T-helper 2 cell treated with Interferon-gamma antibody and Interleukin-4, amounts not matched to agents 5 μg/mL and 100 μg/mL, for 36 hours (primary cell): Measurements from ENCODE around the gene IQCN.

Experiments
- DNase-seq: peaks from one replicate; pipeline ENCODE4 v3.0.0; 2021; ENCODE audit warnings: low spot score
- H3K27ac Mint-ChIP-seq: one replicate; pipeline ENCODE4 v1.8.0; 2021; ENCODE audit warnings: mild to moderate bottlenecking, mixed read lengths
- H3K27me3 Mint-ChIP-seq: one replicate; pipeline ENCODE4 v1.8.0; 2021; ENCODE audit warnings: low read depth, mixed read lengths
- H3K36me3 Mint-ChIP-seq: one replicate; pipeline ENCODE4 v1.8.0; 2021; ENCODE audit warnings: low read depth, mixed read lengths
- H3K4me1 Mint-ChIP-seq: one replicate; pipeline ENCODE4 v1.8.0; 2021; ENCODE audit warnings: low read depth, mixed read lengths
- H3K4me3 Mint-ChIP-seq: one replicate; pipeline ENCODE4 v1.8.0; 2022; ENCODE audit warnings: mild to moderate bottlenecking, moderate library complexity, mixed read lengths
- H3K9me3 Mint-ChIP-seq: one replicate; pipeline ENCODE4 v1.8.0; 2021; ENCODE audit warnings: mixed read lengths

IQCN gene, protein sequence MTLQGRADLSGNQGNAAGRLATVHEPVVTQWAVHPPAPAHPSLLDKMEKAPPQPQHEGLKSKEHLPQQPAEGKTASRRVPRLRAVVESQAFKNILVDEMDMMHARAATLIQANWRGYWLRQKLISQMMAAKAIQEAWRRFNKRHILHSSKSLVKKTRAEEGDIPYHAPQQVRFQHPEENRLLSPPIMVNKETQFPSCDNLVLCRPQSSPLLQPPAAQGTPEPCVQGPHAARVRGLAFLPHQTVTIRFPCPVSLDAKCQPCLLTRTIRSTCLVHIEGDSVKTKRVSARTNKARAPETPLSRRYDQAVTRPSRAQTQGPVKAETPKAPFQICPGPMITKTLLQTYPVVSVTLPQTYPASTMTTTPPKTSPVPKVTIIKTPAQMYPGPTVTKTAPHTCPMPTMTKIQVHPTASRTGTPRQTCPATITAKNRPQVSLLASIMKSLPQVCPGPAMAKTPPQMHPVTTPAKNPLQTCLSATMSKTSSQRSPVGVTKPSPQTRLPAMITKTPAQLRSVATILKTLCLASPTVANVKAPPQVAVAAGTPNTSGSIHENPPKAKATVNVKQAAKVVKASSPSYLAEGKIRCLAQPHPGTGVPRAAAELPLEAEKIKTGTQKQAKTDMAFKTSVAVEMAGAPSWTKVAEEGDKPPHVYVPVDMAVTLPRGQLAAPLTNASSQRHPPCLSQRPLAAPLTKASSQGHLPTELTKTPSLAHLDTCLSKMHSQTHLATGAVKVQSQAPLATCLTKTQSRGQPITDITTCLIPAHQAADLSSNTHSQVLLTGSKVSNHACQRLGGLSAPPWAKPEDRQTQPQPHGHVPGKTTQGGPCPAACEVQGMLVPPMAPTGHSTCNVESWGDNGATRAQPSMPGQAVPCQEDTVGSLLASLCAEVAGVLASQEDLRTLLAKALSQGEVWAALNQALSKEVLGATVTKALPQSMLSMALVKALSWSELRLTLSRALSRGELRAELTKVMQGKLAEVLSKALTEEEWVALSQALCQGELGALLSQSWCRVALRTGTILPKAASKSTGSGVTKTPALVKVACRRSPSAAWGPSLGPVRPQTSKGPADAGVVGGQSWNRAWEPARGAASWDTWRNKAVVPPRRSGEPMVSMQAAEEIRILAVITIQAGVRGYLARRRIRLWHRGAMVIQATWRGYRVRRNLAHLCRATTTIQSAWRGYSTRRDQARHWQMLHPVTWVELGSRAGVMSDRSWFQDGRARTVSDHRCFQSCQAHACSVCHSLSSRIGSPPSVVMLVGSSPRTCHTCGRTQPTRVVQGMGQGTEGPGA (N-terminal part only)

DNA sequence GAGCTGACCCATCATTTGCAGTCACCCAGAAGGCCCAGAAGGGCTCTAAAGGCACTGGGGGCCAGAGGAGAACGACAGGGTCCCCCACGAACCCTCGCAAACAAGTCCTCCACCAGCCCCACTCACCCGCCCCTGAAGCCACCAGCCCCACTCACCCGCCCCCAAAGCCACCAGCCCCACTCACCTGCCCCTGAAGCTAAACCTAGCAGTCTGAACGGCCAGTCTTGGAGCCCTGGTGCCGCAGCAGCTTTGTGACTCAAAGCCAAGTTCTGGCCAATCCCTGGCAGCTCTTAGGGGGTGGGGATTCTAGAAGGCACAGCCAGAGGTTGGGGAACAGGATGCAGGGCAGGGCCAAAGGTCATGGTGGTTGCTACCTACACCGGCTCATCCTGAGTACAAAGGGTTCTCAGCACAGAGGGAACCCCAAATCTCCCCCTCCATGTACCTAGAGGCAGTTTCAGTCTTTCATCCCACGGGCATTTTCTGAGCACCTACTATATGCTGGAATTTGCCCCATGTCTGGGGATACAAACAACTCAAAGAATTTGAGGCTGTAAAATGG is at the start of gene IQCN:
Gene IQCN (minus strand): TSS at position 234 of the 562 bp plus-strand sequence. CDS start 4,974 bp downstream, outside the sequence.
- no peaks in the 10 kb centered on the region for H3K27me3 Mint-ChIP-seq
- peaks cover 40% of the 10 kb centered on the region for H3K36me3 Mint-ChIP-seq
- no peaks in the 10 kb centered on the region for H3K9me3 Mint-ChIP-seq
- H3K4me1 Mint-ChIP-seq: peaks cover 16% of the 10 kb centered on the region
- H3K4me3 Mint-ChIP-seq: no peak within 1 kb of the TSS
- no peak for DNase-seq
- no peak within 1 kb of the TSS for H3K27ac Mint-ChIP-seq

DNA sequence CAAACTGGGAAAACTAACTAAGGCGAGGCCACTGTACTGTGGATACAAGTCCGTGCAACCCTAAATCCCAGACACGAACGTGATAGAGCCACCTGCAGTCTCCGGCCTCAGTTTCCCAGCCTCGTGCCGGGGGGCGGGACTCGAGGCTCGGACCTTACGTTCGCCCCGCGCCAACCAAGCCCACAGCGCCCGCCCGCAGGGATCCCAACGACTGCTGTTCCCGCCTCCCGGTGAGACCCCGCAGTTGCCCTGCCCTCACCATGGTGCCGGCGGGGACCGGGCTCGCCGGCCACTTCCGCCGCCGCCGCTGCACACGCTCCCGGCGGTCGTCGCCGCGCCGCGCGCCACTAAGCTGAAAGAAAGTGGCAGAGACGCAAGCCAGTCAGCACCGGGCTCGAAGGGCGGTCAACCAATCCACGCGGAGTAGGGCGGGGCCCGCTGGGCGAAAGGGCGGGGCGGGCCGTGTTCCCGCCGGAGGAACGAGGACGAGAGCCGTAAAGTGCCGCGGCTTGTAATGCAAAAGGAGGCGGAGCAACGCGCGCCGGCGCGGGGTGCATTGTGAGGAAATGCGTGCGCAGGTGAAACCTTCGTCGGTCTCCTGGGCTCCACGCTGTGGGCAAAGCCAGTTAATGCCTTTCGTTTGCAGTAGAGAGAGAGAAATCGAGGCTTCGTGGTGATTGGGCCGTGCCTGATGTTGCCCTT is 48.7 kb upstream of the IQCN start, which contains the start of gene LSM4:
Gene LSM4 (minus strand): TSS at position 318 of the 702 bp plus-strand sequence. CDS start 56 bp downstream, at position 262.
- Mint-ChIP-seq H3K9me3 (no peaks in the 10 kb centered on the region), H3K4me1 (peaks cover 45% of the 10 kb centered on the region), H3K27ac (peak within 1 kb of the TSS; percentile 94), H3K36me3 (peaks cover 39% of the 10 kb centered on the region), H3K27me3 (no peaks in the 10 kb centered on the region), H3K4me3 (peak within 1 kb of the TSS; percentile 94)
- peak; percentile 99 for DNase-seq

DNA sequence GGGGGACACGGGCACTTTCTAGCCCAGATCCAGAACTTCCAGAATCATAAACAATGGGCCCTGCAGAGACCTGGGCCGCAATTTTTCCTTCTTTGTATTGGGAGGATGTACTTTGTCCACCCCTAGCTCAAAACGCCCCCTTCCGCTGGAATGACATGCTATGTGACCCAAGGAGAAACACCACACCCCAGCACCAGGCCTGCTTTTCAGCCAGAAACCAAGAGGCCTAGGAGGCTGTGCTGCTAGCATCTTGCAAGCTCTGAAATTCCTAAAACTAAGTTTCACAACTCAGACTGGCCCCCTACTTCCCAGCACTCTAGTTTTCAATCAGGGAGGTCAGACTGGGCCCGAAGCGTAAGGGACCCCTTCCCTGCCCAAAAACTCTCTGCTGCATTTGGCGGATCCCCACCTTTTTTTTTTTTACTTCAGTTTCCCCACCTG is 48.1 kb upstream of the IQCN start:
- Mint-ChIP-seq H3K4me3 (peak overlapping the region; percentile 94), H3K9me3 (no peaks in the 10 kb centered on the region), H3K4me1 (peaks cover 51% of the 10 kb centered on the region), H3K27me3 (no peaks in the 10 kb centered on the region), H3K36me3 (peaks cover 43% of the 10 kb centered on the region), H3K27ac (peak overlapping the region; percentile 94)
- DNase-seq: peak; percentile 54

DNA sequence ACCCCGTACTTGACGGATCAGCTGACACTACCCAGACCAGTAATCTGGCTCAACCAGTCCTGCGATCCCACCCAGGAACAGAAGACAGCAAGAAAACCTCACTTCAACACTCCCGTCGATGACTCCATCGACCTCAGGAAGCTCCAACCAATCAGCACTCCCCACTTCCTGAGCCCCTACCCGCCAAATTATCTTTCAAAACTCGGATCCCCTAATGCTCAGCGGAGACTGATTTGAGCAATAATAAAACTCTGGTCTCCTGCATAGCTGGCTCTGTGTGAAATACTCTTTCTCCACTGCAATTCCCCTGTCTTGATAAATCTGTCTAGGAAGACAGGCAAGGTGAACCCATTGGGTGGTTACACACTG is 47.5 kb upstream of the IQCN start:
- Mint-ChIP-seq H3K4me1 (peaks cover 51% of the 10 kb centered on the region), H3K4me3 (peak overlapping the region; percentile 94), H3K27me3 (no peaks in the 10 kb centered on the region), H3K9me3 (no peaks in the 10 kb centered on the region), H3K36me3 (peaks cover 43% of the 10 kb centered on the region), H3K27ac (peak overlapping the region; percentile 94)
- peak; percentile 39 for DNase-seq

DNA sequence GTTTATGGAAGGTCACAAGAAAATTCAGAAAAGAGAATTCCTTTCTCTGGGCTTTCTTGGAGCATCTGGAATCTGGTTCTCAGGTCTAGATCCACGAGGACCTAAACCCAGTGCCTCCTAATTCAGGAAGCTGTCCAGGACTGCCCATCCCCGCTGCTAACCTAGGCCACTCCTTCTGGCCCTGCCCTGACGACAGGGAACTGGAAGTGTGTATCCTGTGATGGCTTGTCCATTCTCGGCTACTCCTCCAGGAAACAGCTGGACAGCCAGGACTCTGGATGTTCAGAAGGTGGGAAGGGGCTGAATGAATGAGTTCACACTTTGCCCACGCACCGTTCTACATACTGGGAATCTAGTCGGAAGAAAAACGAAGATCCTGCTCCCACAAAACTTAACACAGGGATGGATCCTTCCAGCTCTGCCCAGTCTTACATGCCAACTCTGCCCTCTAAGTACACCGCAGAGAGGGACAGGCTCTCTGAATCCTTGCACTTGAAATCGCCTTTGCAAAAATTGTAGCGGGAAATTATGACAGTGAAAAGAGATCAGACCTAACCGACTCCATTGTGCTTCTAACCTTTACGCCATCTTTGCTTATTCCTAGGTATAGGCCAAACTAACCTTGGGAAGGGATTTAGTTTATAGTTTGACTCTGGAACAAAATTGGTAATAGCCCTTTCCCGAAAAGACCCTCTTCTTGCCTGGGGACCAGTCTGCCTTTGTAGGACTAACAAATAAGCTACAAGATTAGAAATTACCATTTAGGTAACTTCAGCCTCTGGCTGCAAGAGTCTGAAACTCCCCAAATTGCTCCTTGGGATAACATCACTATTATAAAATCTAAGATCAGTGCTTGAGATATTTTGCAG is 46.8 kb upstream of the IQCN start:
- Mint-ChIP-seq H3K4me3 (peak overlapping the region; percentile 94), H3K27me3 (no peaks in the 10 kb centered on the region), H3K9me3 (no peaks in the 10 kb centered on the region), H3K36me3 (peaks cover 43% of the 10 kb centered on the region), H3K4me1 (peaks cover 53% of the 10 kb centered on the region), H3K27ac (peak overlapping the region; percentile 94)
- no peak for DNase-seq

GRCh38 chr19:18319591-18320135 is 45.4 kb upstream of the IQCN start:
- no peaks in the 10 kb centered on the region for H3K27me3 Mint-ChIP-seq
- peak overlapping the region; percentile 94 for H3K4me3 Mint-ChIP-seq
- H3K36me3 Mint-ChIP-seq: peaks cover 48% of the 10 kb centered on the region
- peaks cover 53% of the 10 kb centered on the region for H3K4me1 Mint-ChIP-seq
- DNase-seq: no peak
- H3K9me3 Mint-ChIP-seq: no peaks in the 10 kb centered on the region
- H3K27ac Mint-ChIP-seq: peak overlapping the region; percentile 90

DNA sequence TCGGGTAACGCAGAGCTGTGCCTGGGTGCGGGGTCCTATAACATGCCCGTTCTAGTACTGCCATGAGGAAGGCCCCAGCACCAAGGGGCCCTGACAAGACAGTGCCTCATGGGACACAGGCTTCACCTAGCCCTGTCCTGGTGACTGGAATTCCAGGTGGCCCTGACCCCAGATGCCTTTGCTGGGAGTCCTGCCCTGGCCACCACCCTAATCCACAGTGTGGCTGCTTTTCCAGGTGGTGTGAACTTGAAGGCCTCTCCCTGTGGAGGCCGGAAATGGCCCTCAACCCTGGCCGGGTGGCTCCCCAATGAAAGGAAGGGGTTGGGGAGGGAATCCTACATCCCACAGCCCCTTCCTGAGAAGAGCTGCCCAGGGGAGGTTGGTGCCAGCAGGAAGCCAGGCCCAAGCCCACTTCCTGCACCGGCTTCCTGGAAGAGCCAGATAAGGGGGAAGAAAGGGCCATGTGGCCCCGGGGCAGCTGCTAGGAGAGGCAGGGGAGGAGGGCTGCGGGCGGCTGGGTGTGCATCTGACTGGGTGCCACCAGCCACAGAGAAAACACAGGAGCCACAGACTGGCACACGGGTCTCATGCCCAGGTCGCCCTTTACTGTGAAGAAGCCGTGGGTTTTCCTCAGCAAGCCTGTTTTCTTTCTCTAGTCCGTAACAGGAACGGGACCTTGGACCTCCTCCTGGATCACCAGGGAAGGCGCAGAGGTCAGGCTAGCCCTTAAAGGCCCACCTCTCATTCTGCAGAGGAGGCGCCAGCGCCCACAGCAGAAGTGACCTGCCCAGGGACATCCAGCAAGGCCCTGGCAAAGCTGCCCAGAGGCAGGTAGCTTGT is 43.9 kb upstream of the IQCN start:
- Mint-ChIP-seq H3K27ac (peak overlapping the region; percentile 93), H3K36me3 (peaks cover 52% of the 10 kb centered on the region), H3K27me3 (no peaks in the 10 kb centered on the region), H3K4me3 (peak overlapping the region; percentile 82), H3K4me1 (peaks cover 43% of the 10 kb centered on the region), H3K9me3 (no peaks in the 10 kb centered on the region)
- peak; percentile 40 for DNase-seq

DNA sequence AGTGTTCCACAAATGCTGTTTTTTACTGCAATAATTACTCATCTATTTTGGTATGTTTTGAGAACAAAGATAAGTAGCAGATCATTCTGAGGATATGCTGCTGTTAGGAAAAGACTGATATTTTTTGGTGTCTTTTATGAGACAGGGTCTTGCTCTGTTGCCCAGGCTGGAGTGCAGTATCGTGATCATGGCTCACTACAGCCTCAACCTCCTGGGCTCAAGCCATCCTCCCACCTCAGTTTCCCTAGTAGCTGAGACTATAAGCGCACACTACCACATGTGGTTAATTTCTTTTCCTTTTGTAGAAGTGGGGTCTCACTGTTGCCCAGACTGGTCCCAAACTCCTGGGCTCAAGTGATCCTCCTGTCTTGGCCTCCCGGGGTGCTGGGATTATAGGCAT is 39.1 kb upstream of the IQCN start:
- DNase-seq: no peak
- Mint-ChIP-seq H3K9me3 (no peaks in the 10 kb centered on the region), H3K4me1 (peaks cover 17% of the 10 kb centered on the region), H3K36me3 (peaks cover 31% of the 10 kb centered on the region), H3K27ac (no peak overlapping the region), H3K27me3 (no peaks in the 10 kb centered on the region), H3K4me3 (no peak overlapping the region)

GRCh38 chr19:18312092-18312534 is 37.9 kb upstream of the IQCN start:
- Mint-ChIP-seq H3K27ac (no peak overlapping the region), H3K4me3 (no peak overlapping the region), H3K36me3 (peaks cover 30% of the 10 kb centered on the region), H3K27me3 (no peaks in the 10 kb centered on the region), H3K9me3 (no peaks in the 10 kb centered on the region), H3K4me1 (peaks cover 13% of the 10 kb centered on the region)
- no peak for DNase-seq

- no peak overlapping the region for H3K27ac Mint-ChIP-seq
- peaks cover 35% of the 10 kb centered on the region for H3K36me3 Mint-ChIP-seq
- no peak for DNase-seq
Observed at GRCh38 chr19:18311502-18312091, 37.3 kb upstream of the IQCN start.

GRCh38 chr19:18310966-18311365 is 36.7 kb upstream of the IQCN start:
- H3K27ac Mint-ChIP-seq: no peak overlapping the region
- H3K36me3 Mint-ChIP-seq: peaks cover 36% of the 10 kb centered on the region
- H3K9me3 Mint-ChIP-seq: no peaks in the 10 kb centered on the region
- no peaks in the 10 kb centered on the region for H3K27me3 Mint-ChIP-seq
- H3K4me1 Mint-ChIP-seq: peaks cover 17% of the 10 kb centered on the region
- no peak overlapping the region for H3K4me3 Mint-ChIP-seq
- no peak for DNase-seq

More at GRCh38 chr19:18311502-18312091, 37.3 kb upstream of the IQCN start:
- Mint-ChIP-seq H3K9me3 (no peaks in the 10 kb centered on the region), H3K27me3 (no peaks in the 10 kb centered on the region), H3K4me3 (no peak overlapping the region), H3K4me1 (peaks cover 17% of the 10 kb centered on the region)
